GM23248 (cell line): ENCODE data around the gene PCSK9.

ENCODE experiments used
- EZH2 ChIP-seq: fragments of 200-600 bp; sonication (generic); IDR thresholded peaks from 2 replicates; pipeline ENCODE4 v1.6.1; 2018; ENCODE audit warnings: antibody characterized with exemption, mild to moderate bottlenecking; ENCODE audit not compliant: insufficient read depth, poor library complexity, severe bottlenecking
- EZH2phosphoT487 ChIP-seq: fragments of 200-600 bp; sonication (generic); IDR thresholded peaks from 2 replicates; pipeline ENCODE4 v1.6.1; 2018; ENCODE audit warnings: antibody characterized with exemption, moderate library complexity, mild to moderate bottlenecking, low read depth; ENCODE audit not compliant: insufficient read depth

- TF ChIP-seq EZH2 (no peak), EZH2phosphoT487 (no peak)
Measured at GRCh38 chr1:55046871-55047270, 7.5 kb downstream of the PCSK9 start.
